Melanocyte of skin (primary cell): Measurements from ENCODE around the gene KRTAP10-11. TPM values are rescaled to one million over a fixed set of nuclear protein-coding genes. Genes with fewer than 3 reads are reported as not detected.

Source experiments
- small RNA-seq, 2 donors: library from RNA; depleted of rRNA; stranded (forward); fragments of <200 nt; gene quantifications; one replicate each; pipeline ENCODE3, GENCODE V24; 2012
- total RNA-seq, 2 donors: library from RNA; depleted of rRNA; stranded (reverse); fragments of >200 nt; gene quantifications; 2 replicates each; pipeline ENCODE4 v1.2.3, GENCODE V29; 2012

KRTAP10-11 gene, protein sequence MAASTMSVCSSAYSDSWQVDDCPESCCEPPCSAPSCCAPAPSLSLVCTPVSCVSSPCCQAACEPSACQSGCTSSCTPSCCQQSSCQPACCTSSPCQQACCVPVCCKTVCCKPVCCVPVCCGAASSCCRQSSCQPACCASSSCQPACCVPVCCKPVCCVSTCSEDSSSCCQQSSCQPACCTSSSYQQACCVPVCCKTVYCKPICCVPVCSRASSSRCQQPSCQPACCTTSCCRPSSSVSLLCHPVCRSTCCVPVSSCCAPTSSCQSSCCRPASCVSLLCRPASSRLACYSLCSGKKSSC
- not detected for total RNA-seq

DNA sequence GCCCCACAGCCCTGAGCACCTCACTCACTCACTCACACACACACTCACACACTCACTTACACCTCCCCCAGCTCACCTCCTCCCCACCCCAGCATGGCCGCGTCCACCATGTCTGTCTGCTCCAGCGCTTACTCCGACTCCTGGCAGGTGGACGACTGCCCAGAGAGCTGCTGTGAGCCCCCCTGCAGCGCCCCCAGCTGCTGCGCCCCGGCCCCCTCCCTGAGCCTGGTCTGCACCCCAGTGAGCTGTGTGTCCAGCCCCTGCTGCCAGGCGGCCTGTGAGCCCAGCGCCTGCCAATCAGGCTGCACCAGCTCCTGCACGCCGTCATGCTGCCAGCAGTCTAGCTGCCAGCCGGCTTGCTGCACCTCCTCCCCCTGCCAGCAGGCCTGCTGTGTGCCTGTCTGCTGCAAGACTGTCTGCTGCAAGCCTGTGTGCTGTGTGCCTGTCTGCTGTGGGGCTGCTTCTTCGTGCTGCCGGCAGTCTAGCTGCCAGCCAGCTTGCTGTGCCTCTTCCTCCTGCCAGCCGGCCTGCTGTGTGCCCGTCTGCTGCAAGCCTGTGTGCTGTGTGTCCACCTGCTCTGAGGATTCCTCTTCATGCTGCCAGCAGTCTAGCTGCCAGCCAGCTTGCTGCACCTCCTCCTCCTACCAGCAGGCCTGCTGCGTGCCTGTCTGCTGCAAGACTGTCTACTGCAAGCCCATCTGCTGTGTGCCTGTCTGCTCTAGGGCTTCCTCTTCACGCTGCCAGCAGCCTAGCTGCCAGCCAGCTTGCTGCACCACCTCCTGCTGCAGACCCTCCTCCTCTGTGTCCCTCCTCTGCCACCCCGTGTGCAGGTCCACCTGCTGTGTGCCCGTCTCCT, at the start of gene KRTAP10-11:
KRTAP10-11 (plus strand) TSS at position 49 of the 856 bp plus-strand sequence; CDS start at position 94, 45 bp downstream.

DNA sequence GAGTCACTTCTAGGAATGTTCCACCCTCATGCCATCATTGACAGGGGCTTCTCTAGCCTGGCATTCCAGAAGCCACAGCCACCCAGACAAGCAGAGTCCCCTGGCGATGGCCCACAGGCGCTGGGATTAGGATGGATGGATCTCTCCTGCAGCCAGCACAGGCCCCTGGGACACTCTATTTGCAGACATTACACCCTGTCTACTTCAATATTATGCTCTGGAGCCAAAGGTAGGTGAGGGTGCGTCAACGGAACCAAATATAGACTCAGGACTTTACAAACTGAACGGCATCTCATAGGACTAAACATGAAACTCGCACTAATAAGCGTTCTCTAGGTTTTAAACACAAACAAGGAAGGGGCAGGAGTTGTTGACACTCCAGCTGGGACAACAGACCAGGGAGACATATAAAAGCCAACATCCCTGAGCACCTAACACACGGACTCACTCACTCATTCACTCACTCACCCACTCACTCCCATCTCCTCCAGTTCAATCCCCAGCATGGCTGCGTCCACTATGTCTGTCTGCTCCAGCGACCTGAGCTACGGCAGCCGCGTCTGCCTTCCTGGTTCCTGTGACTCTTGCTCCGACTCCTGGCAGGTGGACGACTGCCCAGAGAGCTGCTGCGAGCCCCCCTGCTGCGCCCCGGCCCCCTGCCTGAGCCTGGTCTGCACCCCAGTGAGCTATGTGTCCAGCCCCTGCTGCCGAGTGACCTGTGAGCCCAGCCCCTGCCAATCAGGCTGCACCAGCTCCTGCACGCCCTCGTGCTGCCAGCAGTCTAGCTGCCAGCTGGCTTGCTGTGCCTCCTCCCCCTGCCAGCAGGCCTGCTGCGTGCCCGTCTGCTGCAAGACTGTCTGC, 45.9 kb upstream of the KRTAP10-11 start, which contains the start of gene KRTAP10-7:
KRTAP10-7 (plus strand) TSS at position 480 of the 861 bp plus-strand sequence; CDS start at position 505, 25 bp downstream.

DNA sequence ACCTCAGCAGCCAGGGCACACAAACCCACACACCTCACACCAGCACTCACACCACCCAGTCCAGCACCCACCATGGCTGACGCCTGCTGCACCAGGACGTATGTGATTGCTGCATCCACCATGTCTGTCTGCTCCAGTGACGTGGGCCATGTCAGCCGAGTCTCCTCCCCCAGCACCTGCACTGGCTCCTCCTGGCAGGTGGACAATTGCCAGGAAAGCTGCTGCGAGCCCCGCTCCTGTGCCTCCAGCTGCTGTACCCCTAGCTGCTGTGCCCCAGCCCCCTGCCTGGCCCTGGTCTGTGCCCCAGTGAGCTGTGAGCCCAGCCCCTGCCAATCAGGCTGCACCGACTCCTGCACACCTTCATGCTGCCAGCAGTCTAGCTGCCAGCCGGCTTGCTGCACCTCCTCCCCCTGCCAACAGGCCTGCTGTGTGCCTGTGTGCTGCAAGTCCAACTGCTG, 34.2 kb upstream of the KRTAP10-11 start, which contains the start of gene KRTAP10-8:
KRTAP10-8 (plus strand) TSS at position 51 of the 458 bp plus-strand sequence; CDS start at position 73, 22 bp downstream.

DNA sequence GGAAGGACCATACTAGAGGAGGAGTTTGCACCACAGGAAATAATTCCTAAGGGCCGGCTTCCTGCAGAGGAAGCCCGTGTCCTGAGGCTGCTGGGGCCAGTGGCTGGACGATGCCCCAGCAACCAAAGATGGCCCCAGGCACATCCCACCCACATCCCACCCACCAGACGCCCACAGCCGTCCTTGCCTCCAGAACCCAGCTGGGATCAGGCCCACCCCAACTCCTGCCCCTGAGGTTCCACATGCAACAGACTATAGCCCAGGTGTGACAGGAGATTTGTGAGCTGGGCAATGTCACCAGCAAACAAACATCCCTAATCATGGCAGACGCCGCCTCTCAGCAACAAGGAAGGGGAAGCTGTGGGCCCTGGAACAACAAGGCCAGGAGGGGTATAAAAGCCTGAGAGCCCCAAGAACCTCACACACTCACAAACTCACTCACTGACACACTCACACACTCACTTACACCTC, 19.5 kb upstream of the KRTAP10-11 start, which contains the start of gene KRTAP10-9:
KRTAP10-9 (plus strand) TSS at position 421 of the 471 bp plus-strand sequence. CDS start 79 bp downstream, outside the sequence.

DNA sequence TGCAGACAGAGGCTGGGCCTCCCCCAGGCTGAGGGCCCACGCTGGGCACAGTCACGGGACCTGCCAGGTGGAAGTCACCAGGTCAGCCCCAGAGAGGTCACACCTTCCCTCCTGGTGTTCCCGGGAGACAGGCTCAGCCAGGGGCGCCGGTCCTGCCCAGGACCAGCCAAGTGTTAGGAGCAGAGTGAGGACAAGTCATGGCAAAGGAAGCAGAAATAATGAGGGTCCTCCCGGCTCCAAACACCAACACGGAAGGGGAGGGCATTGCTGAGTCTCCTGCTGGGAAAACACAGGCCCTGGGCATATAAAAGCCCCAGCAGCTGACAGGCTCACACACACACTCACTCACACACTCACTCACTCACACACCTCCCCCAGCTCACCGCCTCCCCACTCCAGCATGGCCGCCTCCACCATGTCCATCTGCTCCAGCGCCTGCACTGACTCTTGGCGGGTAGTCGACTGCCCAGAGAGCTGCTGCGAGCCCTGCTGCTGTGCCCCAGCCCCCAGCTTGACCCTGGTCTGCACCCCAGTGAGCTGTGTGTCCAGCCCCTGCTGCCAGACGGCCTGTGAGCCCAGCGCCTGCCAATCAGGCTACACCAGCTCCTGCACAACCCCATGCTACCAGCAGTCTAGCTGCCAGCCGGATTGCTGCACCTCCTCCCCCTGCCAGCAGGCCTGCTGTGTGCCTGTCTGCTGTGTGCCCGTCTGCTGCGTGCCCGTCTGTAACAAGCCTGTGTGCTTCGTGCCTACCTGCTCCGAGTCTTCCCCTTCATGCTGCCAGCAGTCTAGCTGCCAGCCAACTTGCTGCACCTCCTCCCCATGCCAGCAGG, 9.0 kb upstream of the KRTAP10-11 start, which contains the start of gene KRTAP10-10:
KRTAP10-10 (plus strand) TSS at position 339 of the 833 bp plus-strand sequence; CDS start at position 401, 62 bp downstream.

DNA sequence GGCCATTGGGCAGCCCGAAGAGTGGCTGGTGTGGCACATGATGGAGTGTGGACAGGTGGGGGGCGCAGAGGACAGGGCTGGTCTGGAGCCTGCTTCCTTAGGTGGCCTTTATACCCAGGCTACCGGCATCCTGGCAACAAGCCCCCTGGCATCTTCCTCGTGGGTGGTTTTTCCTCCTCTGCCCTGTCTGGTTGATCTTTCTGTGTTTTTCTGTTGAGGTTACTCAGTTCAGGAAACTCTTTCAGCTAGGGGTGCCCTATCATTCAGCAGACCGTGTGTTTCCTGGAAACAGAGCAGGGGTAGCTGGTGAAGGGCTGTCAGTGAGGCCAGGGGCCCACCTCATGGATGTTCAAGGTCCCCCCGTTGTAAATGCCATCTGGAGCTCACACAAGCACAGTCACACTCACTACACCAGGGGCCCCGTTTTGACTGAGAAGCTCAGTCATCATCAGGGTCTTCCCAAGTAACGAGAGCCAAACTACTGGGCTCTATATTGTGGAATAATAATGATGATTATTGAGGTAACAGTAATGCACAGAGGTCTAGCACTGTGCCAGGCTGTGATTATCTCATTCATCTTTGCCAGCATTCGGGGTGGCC, 8.5 kb downstream of the KRTAP10-11 start, which contains the start of gene KRTAP12-4:
KRTAP12-4 (minus strand) TSS at position 84 of the 600 bp plus-strand sequence; CDS start at position 39, 45 bp downstream.

DNA sequence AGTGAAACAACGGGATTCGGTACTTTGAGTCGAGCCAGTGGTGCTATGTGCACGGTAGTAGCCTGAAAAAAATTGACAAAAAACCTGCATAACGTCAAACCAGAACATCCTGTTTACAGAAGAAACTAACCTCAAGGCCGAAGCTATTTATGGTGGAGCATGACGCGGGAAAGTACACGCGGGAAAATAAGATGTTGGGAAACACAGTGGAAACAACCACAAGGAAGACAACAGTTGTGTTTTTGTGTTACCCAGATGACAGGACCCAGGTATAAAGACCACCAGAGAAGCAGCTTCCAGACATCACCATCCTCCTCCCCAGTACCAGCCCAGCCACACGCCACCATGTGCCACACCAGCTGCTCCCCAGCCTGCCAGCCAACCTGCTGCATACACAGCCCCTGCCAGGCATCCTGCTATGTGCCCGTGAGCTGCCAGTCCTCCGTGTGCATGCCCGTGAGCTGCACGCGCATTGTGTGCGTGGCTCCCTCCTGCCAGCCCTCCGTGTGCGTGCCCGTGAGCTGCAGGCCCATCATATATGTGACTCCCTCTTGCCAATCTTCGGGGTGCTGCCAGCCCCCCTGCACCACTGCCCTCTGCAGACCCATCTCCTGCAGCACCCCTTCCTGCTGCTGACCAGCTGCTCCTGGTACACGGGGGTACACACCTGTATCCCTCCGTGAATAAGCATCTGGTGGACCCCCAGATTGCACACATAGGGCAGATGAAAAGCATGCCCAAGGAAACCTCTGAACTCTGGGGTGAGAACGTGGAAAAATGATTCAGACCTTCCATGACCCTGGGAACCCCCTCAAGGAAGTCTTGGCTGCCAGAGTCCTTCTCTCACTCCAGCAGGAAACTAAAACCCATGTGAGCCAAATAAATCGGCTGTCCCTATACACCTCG, 11.7 kb downstream of the KRTAP10-11 start, which contains the start of gene KRTAP12-3:
KRTAP12-3 (plus strand) TSS at position 298 of the 906 bp plus-strand sequence; CDS start at position 346, 48 bp downstream.

DNA sequence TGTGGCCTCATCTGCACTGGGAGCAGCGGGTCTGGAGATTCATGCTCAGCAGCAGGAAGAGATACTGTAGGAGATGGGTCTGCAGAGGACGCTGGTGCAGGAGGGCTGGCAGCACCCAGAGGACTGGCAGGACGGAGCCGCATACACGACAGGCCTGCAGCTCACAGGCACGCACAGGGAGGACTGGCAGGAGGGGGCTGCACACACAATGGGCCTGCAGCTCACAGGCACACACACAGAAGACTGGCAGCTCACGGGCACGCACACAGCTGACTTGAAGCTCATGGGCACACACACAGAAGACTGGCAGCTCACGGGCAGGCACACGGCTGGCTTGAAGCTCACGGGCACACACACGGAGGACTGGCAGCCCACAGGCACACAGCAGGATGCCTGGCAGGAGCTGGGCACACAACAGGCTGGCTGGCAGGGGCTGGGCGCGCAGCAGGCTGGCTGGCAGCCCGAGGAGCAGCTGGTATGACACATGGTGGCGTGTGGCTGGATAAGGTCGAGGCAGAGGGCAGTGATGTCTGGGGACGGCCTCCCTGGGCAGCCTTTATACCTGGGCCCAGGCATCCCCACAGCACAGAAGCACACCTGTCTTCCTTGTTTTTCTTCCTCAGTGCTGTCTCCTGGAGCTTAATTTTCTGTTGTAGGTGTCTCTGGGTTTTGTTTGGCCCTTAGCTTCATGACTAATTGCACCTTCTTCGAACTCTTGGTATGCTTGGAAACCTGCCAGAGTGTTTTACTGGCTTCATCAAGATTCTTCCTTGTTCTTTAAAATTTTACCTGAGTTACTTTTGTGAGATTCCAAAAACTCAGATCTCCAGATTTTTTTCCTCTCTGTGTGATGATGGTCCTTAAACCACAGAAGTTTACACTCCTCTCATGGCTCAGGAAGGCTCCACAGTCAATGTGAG, 20.4 kb downstream of the KRTAP10-11 start, which contains the start of gene KRTAP12-2:
KRTAP12-2 (minus strand) TSS at position 527 of the 920 bp plus-strand sequence; CDS start at position 486, 41 bp downstream.

DNA sequence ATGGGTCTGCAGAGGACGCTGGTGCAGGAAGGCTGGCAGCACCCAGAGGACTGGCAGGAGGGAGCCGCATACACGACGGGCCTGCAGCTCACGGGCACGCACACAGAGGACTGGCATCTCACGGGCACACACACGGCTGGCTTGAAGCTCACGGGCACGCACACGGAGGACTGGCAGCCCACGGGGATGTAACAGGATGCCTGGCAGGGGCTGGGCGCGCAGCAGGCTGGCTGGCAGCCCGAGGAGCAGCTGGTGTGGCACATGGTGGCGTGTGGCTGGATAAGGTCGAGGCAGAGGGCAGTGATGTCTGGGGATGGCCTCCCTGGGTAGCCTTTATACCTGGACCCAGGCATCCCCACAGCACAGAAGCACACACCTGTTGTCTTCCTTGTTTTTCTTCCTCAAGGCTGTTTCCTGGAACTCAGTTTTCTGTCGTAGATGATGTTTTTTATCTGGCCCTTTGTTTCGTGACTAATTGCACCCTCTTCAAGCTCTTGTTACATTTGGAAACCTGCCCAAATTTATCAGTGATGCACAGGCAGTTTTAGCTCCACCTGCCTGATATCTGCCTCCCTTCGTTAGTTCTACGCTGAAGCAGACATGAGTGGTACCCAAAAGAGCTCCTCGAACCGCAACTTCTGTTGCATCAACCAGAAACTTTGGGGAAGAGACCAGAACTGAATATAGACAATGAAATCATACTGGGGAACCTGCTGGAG, 35.8 kb downstream of the KRTAP10-11 start, which contains the start of gene KRTAP12-1:
KRTAP12-1 (minus strand) TSS at position 303 of the 719 bp plus-strand sequence; CDS start at position 263, 40 bp downstream.

Small RNAs within 50 kb of the gene (small RNA-seq; reads per million reads assigned to genes)
- 0 reads per million in 2 donors for gene KRTAP12-6P

Other genes starting within 250 kb of the KRTAP10-11 start
- 1 to 10 TPM; 1.7 to 3.1 TPM for gene LRRC3, start 190.9 kb upstream of the KRTAP10-11 start, total RNA-seq
- not detected for gene KRTAP10-1, start 106.2 kb upstream of the KRTAP10-11 start, total RNA-seq
- gene KRTAP10-2, start 94.9 kb upstream of the KRTAP10-11 start, total RNA-seq: not detected
- gene KRTAP10-3, start 87.6 kb upstream of the KRTAP10-11 start, total RNA-seq: not detected
- gene KRTAP10-4, start 72.7 kb upstream of the KRTAP10-11 start, total RNA-seq: not detected
- gene KRTAP10-5, start 65.8 kb upstream of the KRTAP10-11 start, total RNA-seq: not detected
- gene KRTAP10-6, start 53.9 kb upstream of the KRTAP10-11 start, total RNA-seq: not detected
- gene KRTAP10-7, start 45.8 kb upstream of the KRTAP10-11 start, total RNA-seq: not detected
- gene KRTAP10-8, start 34.3 kb upstream of the KRTAP10-11 start, total RNA-seq: not detected
- not detected for gene KRTAP10-9, start 19.3 kb upstream of the KRTAP10-11 start, total RNA-seq
- gene KRTAP10-10, start 9.1 kb upstream of the KRTAP10-11 start, total RNA-seq: not detected
- gene KRTAP12-4, start 8.2 kb downstream of the KRTAP10-11 start, total RNA-seq: not detected
- gene KRTAP12-3, start 11.5 kb downstream of the KRTAP10-11 start, total RNA-seq: not detected
- not detected for gene KRTAP12-2, start 20.5 kb downstream of the KRTAP10-11 start, total RNA-seq
- not detected for gene KRTAP12-1, start 35.7 kb downstream of the KRTAP10-11 start, total RNA-seq
- not detected for gene KRTAP10-12, start 50.8 kb downstream of the KRTAP10-11 start, total RNA-seq
- gene TSPEAR, start 65.2 kb downstream of the KRTAP10-11 start, total RNA-seq: not detected
- 100 to 1,000 TPM in 1 of 2 donors, 10 to 100 TPM in 1; 88.1 to 144 TPM for gene UBE2G2, start 155.4 kb downstream of the KRTAP10-11 start, total RNA-seq
- gene SUMO3, start 171.6 kb downstream of the KRTAP10-11 start, total RNA-seq: 10 to 100 TPM; 70.2 to 90.6 TPM
- 100 to 1,000 TPM; 254 to 261 TPM for gene PTTG1IP, start 227.3 kb downstream of the KRTAP10-11 start, total RNA-seq